Stomach (tissue), 4 donors: Measurements from ENCODE around the gene GPC5.

Experiments used
- POLR2A ChIP-seq, 4 donors: fragments of 450-650 bp; IDR thresholded peaks; one replicate each; pipeline ENCODE4 v1.6.1; 2016; ENCODE audit warnings: antibody characterized with exemption in 4 of 4, control low read depth in 2 of 4, mild to moderate bottlenecking in 1 of 4, moderate library complexity in 1 of 4
- POLR2AphosphoS5 ChIP-seq, 3 donors: sonication (generic); formaldehyde crosslinking; IDR thresholded peaks; one replicate each; pipeline ENCODE4 v1.6.1; 2016; ENCODE audit warnings: antibody characterized with exemption in 3 of 3
- TF ChIP-seq, protein P1 (sequence below), 7 experiments: fragments of 450-650 bp in 4 of 7; fragments of 200-600 bp in 3 of 7; sonication (generic) in 3 of 7; IDR thresholded peaks; one replicate each; pipeline ENCODE4 v1.5.1; 2016 to 2019; ENCODE audit warnings: antibody characterized with exemption in 7 of 7, control low read depth in 2 of 7, mild to moderate bottlenecking in 1 of 7

DNA sequence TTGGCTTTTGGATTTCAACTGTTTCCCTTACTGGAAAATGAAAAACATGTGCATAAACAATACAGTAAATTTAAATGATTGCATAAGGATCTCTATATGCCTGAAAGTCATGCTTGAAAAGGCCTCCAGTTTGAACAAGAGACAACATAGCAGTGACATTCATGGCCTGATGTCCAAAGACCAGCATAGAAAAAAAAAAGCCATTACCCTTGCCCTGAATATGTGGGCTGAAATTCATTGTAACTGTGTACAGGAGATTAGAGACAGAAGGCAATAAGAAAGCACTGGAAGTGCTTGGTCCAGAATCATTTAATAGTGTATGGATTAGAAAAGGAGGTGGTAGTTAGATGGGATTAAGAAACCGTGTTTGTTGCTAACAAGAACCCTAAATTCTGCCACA, 35.5 kb upstream of the GPC5 start:
- TF ChIP-seq, protein P1, sequence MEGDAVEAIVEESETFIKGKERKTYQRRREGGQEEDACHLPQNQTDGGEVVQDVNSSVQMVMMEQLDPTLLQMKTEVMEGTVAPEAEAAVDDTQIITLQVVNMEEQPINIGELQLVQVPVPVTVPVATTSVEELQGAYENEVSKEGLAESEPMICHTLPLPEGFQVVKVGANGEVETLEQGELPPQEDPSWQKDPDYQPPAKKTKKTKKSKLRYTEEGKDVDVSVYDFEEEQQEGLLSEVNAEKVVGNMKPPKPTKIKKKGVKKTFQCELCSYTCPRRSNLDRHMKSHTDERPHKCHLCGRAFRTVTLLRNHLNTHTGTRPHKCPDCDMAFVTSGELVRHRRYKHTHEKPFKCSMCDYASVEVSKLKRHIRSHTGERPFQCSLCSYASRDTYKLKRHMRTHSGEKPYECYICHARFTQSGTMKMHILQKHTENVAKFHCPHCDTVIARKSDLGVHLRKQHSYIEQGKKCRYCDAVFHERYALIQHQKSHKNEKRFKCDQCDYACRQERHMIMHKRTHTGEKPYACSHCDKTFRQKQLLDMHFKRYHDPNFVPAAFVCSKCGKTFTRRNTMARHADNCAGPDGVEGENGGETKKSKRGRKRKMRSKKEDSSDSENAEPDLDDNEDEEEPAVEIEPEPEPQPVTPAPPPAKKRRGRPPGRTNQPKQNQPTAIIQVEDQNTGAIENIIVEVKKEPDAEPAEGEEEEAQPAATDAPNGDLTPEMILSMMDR (IDR thresholded peaks at IDR 0.05): no peak
- TF ChIP-seq POLR2AphosphoS5 (IDR thresholded peaks at IDR 0.05) (no peak), POLR2A (IDR thresholded peaks at IDR 0.05) (no peak)
